Activated T-cell treated with anti-CD3 and anti-CD28 coated beads for 24 hours (primary cell): Measurements from ENCODE around the gene TMEM198.

Experiments
- DNase-seq: peaks from one replicate; pipeline ENCODE4 v3.0.0-alpha.2; 2020; ENCODE audit warnings: low read depth

The TMEM198 gene

GRCh38 chr2:219563271-219563928 lies 19.6 kb downstream of the TMEM198 start:
- DNase-seq, result no peak

- no peak for DNase-seq
Measured at GRCh38 chr2:219565130-219566080, 21.6 kb downstream of the TMEM198 start.

- no peak for DNase-seq
Measured at GRCh38 chr2:219566640-219567039, 22.8 kb downstream of the TMEM198 start.

GRCh38 chr2:219567131-219567530 lies 23.3 kb downstream of the TMEM198 start:
- no peak for DNase-seq

GRCh38 chr2:219567791-219568361 lies 24.0 kb downstream of the TMEM198 start:
- DNase-seq, result no peak

GRCh38 chr2:219569041-219569440 lies 25.2 kb downstream of the TMEM198 start:
- no peak for DNase-seq

- DNase-seq, result no peak
Measured at GRCh38 chr2:219569635-219570034, 25.8 kb downstream of the TMEM198 start.

GRCh38 chr2:219570194-219570923 lies 26.5 kb downstream of the TMEM198 start:
- DNase-seq, result no peak

- DNase-seq, result no peak
Measured at GRCh38 chr2:219570924-219571310, 27.1 kb downstream of the TMEM198 start.

GRCh38 chr2:219571311-219572236 lies 27.7 kb downstream of the TMEM198 start, which contains the start of gene OBSL1:
TSS of gene OBSL1 (minus strand) at chr2:219571539. CDS start at chr2:219571232, 307 bp downstream.
- DNase-seq, result no peak

- DNase-seq, result no peak
Measured at GRCh38 chr2:219572237-219573001, 28.6 kb downstream of the TMEM198 start, which contains the start of gene INHA. TSS of gene INHA (plus strand) at chr2:219572310. CDS start at chr2:219572375, 65 bp downstream.

GRCh38 chr2:219573166-219573565 lies 29.3 kb downstream of the TMEM198 start:
- no peak for DNase-seq

- no peak for DNase-seq
Measured at GRCh38 chr2:219574484-219575311, 30.9 kb downstream of the TMEM198 start.

- DNase-seq, result no peak
Measured at GRCh38 chr2:219575566-219576504, 32.0 kb downstream of the TMEM198 start.

- DNase-seq, result no peak
Measured at GRCh38 chr2:219576505-219577388, 32.9 kb downstream of the TMEM198 start.

GRCh38 chr2:219578811-219579613 lies 35.2 kb downstream of the TMEM198 start:
- no peak for DNase-seq
